HG02981 (cell line): ENCODE measurements around the gene ARID5B.
"Not testable (repeated sequence)": the region's sequence is repeated elsewhere in the genome, so short reads cannot be mapped to it uniquely, and the experiment has no call there.

Source experiments
- ATAC-seq: cut with Tn5 transposase; IDR thresholded peaks from one replicate; pipeline ENCODE4 v1.9.1; 2021; ENCODE audit warnings: mild to moderate bottlenecking, moderate library complexity; ENCODE audit not compliant: unreplicated experiment

ARID5B gene

DNA sequence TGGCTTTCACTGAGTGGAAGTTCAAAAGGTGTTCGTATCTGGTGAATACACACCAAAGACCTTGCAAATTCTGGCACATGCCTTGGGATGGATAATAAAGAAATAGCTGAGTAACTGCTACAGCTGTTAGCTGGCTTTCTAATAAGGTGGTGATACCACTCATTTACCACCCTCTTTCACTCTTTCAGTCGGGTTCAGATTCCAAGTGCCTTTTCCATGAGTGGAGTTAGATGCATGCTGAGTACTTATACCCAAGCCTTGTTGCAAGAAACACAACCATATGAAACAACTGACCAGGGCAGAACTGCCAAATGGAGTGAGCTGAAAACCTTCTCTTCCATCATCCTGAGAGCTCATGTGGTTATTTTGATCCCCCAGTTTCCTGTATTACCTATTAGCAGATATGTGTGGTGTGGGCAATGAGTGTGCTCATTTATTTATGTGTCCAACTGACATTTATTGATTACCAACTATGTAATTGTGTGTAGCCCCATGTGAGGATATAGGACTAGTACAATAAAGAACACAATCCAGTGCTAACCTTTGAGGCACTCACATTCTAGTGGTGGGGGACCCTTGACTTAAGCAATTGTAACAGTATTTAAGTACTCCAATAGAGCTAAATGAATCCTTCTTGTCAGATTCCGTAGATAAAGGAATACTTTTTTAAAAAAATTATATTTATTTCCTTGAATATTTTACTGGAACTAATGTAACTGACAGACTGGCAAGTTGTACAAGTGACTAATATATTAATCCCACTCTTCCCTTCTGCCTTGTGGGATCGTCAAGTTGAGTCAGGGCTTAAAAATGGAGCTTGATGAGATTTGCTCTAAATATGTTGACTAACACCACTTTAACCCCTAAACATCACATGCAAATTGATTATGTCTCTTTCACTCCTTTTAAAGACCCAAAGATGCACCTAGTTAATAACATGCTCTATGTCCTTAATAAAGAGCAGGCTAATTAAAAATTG, 124.7 kb downstream of the ARID5B start:
- no peak for ATAC-seq

DNA sequence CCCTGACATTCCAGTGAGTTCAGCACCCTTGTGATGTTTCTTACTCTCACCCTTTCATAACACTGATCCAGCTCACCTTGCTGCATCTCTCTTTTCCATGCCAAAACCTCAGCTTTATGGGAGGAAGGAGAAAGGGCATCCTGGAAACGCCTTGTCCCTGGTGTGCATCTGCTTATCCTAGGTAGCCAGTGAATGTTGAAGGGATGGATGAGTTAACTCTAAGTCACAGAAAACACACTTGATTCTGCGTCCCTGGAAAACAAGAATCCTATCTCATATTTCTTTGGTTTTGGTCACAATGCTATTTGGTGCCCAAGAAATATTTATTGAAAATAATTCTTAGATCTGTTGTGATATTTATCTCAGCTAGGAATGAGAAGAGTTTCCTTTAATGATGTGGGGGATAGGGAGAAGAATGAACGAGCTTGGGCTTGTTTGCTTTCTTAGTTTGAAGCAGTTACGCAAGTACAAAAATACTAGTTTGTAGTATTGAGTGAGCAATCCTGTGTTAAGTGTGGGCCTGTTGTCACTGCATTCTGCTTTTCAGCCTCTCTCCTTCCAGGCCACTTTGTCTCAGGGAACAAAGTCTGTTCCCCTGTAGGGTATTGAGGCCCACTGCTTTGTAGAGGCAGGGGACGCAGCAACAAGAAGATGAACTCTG, 126.5 kb downstream of the ARID5B start:
- no peak for ATAC-seq

DNA sequence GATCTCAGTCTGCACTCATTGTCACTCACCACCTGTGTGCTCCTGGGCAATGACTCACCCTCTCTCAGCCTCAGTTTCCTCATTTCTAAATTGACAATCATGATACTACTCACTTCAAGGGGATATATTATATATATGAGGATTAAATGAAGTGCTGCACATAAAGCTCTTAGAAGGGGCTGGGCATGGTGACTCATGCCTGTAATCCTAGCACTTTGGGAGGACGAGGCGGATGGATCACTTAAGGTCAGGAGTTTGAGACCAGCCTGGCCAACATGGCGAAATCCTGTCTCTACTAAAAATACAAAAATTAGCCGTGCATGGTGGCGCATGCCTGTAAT, 127.0 kb downstream of the ARID5B start:
- not testable (repeated sequence) for ATAC-seq

DNA sequence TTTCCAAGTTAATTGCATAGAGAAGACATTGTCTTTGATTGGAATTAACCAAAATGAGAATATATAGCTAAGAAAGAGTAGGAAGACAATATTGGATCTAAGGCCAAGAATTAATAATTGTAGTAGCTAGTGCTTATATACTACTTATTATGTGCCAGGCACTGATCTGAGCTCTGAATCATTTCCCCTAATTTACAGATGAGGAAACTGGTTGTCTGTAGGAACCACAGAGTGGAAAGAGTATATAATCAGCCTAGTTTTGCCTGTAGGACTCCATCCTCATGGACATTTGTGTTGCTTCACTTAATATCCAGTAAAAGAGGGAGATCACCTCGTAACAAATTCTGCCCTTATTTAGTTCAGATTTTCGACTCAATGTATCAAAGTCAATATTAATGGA, 127.9 kb downstream of the ARID5B start:
- ATAC-seq: no peak

DNA sequence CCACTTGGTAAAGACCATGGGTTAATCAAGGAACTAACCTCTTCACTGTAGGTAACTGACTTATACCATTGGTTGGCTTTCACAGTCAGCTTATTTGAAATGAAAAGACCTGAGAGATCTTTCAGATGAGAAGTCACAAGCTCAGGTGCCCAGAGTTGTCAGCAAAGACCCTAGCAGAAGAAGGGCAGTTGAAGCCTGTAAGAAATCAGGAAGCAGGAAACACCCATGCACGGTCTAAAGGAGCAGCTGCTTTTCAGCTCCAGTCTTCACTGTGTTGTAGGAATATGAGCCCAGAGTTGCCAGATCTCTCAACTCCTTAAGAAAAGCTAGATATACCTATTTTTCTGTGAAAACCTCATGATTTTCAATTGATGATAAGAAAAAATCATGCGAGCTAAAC, 130.0 kb downstream of the ARID5B start:
- no peak for ATAC-seq

DNA sequence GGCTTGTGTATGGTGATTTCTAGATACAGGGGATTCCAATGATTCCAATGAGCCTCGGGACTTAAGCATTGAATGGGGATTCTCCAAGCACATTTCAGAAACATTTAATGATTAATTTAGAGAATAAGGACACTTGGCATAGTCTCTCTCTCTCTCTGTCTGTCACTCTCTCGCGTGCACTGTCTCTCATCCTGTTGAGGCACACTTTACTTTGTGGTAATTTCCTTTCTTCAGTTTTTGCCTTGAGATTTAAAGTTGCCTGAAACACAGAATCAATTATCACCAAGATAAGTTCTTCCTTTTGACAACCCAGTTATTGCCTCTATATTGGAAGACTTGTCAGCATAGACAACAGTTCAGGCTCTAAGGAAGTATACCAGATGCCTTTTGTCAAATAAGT, 131.6 kb downstream of the ARID5B start:
- ATAC-seq: no peak

DNA sequence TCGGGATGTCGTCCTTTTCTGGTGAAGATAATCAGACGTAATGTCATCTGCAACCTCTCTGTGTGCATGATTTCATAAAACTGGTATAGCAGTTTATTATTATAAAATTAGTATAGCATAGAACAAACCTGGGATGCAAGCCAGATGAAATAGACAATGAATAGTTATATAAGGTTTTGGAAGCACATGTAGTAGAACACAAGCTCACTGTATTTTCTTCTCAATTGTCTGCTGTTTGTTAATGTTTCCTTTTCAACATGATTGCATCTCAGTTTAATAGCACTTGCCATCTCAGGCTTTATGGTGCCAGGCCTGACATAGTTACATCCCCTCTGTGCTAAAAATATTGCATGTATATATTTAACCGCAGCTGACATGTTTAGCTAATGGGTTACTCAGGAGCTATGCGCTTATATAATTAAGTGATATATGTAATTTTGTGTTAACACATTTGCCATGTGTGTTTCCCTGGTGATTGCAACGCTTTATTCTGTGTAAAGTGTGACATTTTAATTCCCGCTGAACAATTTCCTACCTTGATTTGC, 132.7 kb downstream of the ARID5B start:
- no peak for ATAC-seq

DNA sequence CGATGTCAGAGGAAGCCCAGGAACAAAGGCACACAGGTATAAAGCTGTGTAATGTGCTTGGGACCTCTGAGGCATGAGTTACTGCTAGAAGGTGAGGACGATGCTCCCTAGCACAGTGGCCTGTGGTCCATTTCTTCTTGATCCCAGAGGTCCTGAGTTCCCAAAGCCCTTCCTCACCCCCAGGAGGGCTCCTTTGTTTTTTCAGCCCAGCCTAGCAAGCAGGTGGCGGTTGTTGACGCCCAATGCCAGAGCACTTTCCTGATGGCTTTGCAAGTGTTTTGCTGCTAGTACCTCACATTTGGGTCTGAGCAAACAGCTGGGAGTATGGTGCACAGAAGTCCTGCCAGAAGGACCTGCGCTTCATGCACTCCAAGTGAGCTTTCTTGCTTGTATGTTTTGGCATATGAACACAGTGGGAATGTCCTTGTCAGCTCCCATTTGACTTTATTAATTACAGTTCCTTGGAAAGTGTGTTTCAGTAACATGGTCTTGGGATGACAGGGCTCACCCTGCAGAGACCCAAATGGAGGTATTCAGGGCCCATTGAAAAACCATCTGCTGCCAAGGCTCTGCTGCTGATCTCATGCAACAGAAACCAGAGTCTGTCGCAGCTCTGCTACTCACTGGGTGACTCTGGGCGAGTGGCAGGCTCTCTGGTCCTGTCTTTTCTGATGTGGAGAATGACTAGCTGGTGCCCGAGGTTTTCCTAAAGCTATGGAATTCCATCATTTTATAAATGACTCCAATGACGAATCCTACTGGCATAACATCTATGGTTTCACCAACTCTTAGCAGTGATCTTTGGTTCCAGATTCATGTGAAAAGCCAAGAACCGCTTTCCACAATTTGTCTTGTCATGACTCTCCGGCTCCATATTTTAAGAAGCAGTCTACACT, 134.9 kb downstream of the ARID5B start:
- ATAC-seq: no peak

DNA sequence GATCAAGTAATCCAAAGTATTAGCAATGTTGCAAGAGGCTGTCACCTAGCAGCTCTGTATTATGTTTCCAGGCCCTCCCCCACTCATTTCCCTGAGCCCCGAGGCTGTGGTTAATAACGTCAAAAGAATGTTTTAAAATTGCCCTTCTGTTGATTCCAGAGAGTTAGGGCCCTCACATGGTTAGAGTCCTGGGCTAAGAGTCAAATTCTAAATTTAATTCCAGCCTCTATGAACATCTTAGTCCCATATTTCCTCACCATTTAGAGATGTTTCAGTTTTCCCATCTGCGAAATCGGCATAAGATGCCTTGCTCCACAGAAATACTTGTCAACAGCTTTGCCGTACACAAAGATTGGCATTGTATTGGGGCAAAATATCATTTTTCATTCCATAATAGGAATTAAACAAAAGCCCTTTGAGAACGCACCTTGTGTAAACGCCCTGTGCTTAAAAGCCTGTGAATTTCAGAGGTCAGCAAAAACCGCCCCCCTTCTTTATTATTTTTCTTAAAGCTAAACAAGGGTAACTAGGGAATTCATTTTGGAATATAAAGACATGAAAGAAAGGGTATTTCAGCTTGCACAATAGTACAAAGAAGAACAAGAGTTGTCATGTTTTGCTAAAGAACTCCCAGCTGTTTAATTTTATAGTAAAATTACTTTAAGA, 135.8 kb downstream of the ARID5B start:
- no peak for ATAC-seq

DNA sequence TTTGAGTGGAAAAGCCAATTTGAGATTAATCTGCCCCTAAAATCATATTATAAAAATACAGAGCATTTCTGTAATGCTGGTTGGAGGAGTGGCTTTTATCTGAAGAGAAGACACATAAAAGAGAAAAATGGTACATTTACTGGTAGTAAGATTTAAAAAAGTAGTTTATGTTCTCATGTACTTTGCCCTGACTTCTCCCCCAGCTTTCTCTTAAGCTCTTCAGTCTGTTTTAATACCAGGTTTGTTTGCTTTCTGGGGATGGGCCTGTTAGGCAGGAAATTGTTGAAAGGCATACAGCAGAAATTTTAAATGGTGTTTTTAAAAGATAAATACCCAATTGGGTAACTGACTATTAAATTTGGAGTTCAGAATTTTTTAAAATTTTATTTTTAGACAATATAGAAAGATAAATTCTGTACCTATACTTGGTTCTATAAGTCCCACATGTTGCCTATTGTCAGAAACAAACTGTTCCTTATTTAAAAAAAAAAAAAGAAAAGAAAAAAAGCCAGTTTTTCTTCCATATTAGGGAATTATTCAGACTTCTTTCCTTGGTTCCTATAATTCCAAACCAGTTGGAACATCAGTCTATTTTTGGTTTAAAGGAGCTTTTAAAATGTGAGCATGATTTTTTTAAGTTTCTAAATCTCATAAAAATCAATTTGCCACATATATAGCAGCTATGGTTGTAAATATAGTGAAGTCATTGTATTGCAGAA, 136.6 kb downstream of the ARID5B start:
- no peak for ATAC-seq

DNA sequence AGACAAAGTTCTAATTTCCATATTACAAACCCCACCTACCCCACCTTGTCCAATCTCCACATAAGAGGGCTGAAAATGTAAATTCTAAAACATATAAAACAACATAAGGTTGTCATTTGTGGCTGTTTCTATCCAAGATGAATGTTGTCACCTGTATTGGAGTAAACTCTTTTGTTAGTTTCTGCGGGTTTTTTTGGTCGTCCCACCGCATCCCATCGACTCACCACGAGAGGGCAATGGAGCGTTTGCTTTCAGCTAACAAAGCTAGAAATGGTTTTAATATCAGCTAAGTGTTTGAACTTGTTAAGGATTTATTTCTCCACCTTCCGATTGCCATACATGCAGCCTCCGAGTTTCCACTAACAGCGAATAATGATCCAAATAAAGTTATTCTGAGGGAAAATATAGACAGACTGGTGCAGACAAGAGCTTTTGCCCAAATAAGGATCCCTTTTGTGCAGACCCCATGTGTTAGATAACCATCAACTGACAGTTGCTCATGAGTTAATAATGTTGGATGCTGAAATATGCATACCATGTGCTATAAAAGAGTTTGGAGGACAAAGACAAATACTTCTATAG, 137.2 kb downstream of the ARID5B start:
- ATAC-seq: no peak

DNA sequence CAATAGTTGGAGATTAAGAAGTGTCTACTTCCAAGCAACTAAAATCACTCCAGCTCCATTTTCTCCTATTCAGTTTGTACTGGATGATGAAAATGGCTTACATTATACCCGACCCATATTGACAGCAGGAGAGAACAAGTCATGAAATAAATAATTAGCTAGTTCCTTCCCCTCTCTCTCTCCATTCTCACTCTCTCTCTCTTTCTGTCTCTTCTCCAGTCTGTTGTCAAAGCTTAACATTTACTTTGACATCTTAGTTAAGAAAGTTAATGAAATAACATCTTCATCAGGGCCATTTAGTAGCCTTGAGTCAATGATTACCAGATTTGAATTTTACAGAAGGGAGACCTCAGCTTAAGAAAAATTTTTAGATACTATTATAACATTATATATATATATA, 138.5 kb downstream of the ARID5B start:
- no peak for ATAC-seq

DNA sequence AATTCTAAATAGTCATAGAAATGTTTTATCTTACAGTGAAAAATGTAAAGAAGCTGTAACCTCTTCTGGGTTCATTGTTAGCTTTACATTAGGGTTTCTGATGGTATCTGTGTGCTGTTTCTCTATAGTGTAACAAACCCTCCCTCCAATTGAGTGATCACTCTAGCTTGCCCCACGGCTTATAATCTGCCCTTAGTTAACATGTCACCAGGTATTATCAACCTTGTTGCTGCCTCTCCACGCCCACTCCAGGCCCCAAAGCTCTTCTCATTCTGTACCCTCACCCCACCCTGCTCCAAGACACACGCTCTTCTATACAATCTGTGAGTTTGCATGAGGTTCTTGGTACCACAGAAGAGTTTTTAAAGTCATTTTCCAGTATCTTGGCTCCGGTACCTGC, 139.4 kb downstream of the ARID5B start:
- no peak for ATAC-seq

DNA sequence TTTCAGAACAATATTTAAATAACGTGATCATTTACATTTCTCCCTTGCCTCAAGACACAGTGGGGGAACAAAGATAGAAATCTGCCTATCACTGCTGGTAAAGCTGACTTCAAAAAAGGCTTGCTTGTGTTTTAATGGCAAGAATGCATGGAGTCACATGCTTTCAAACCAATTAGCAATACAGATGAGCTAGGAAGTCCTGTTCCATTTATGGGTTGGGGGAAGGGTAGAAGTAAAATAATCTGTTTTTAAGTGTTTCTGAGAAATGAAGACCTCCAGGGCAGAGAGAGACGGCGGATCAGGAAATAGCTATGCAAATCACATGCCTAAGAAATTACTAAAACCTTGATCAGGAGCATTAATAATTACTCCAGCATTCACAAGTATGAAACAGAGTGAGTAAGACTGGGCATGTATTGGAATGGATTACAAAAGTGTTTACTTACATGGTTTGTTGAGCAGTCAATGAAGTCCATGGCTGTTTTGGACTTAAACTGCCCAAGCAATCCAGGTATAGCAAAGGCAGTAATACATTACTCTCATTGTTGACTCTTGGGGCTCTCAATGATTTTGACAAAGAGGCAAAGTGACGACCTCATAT, 142.0 kb downstream of the ARID5B start:
- no peak for ATAC-seq

DNA sequence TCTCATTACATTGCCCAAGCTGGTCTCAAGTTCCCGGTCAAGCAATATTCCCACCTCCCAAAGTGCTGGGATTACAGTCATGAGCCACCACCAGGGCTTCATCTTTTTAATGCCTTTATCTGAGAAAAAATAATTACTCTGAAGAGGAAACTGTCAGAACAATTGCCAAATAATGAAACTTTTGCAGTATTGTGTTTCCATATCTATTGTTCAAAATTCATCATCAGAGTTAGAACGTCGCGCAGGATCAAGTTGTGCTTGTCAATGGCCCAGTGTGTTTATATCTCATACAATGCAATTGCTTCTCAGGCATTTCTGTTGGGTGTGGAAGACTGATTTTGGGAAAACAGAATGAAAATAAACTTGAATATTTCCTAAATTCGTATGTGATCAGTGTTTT, 143.1 kb downstream of the ARID5B start:
- ATAC-seq: no peak

DNA sequence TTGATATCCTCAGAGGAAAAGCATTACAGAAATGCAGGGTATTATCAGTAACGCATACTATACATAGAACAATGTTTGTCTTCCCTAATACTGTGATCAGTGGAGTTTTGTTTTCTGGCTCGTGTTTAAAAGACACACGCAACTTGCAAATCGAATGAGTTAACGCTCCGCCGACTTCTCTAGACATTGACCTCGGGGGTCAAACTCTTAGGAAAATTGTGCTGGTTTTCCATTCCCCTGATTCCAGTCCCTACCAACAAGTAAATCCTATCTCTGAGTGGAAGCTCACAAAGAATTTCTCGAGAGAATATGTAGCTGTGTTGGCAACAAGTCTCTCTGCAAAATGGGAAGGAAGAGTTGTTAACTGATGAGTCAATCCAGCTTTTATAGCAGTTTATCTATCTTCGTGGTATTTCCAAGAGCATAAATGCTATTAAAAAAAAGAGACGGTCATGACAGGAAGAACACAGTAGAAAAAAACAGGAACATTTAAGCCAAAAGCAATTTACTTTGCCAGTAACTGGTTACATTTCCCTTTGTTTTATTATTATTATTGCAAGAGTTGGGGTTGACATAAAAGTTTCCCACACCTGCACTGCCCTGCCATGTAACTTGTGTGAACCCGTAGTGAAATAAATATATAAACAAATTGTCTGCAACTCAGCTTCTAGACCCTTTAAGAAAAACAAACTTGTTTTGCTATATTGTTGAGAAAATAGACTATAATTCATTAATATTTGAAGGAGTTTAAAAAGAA, 144.4 kb downstream of the ARID5B start:
- ATAC-seq: peak; percentile 1

DNA sequence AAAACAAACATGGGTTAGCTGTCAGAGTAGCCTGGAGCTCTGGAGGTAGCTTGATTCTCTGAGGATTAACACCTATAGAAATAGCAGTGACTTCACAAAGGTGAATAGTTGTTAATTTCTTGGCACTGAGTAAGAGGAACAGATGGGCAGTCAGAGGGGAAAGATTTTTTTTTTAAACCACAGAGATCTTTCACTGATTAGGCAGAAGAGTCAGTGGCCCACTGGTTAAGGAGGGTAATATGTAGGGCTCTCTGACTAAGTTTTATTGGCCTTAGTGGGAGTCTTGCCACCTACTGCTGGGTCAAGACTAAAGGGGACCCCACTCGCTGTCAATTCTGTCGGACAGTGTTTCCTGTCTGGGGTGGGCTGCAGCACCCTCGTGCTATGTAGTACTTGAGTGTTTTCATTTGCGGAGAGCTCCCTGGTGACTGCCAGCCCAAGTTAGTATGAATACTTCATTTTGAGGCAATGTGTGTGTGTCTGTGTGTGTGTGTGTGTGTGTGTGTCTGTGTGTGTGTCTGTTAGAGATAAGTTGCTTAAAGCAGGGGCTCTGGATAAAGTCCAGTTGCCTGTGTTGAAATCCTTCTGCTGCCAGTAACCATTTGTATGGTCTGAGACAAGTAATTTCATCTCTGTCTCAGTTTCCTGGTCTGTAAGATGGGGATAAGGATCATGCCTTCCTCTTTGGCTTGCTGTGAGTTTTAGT, 145.2 kb downstream of the ARID5B start:
- ATAC-seq: peak; percentile 45
